Breast epithelium (tissue), 3 donors: ENCODE measurements around the gene ZNF536.

ENCODE experiments used
- CTCF ChIP-seq, 3 donors: fragments of 450-650 bp; IDR thresholded peaks; one replicate each; pipeline ENCODE4 v1.5.1; 2016 to 2017; ENCODE audit warnings: antibody characterized with exemption in 3 of 3, mild to moderate bottlenecking in 3 of 3, moderate library complexity in 3 of 3
- POLR2AphosphoS5 ChIP-seq, 3 donors: sonication (generic); formaldehyde crosslinking; IDR thresholded peaks; one replicate each; pipeline ENCODE4 v1.6.1; 2017; ENCODE audit warnings: antibody characterized with exemption in 3 of 3

- no peak for TF ChIP-seq CTCF (IDR thresholded peaks at IDR 0.05)
- TF ChIP-seq POLR2AphosphoS5 (IDR thresholded peaks at IDR 0.05), result no peak
Observed at GRCh38 chr19:30559446-30559845, 187.3 kb downstream of the ZNF536 start.
